ENCODE measurements around the gene CLASRP. TPM values are rescaled to one million over a fixed set of nuclear protein-coding genes. Genes with fewer than 3 reads are reported as not detected.

Gene CLASRP
- total and polyA plus RNA-seq, 2 of the 8 experiments (the other 6 are each of a cell fraction or from before 2014, with no cell fraction given): 22.3 to 71.7 TPM

GRCh38 chr19:45098521-45099466, 59.9 kb downstream of the CLASRP start:
- H3K23ac ChIP-seq (ENCODE audit: insufficient read length): no peak overlapping the region
- no peak overlapping the region for H3K14ac ChIP-seq (ENCODE audit: insufficient read length)
- 0 out of 7 replicates have a peak overlapping the region, but pooled peaks of 1 of the 4 experiments have one; percentile 46 for H3K9ac ChIP-seq (replicated peaks in 1 of 4; ENCODE audit: extremely low read depth in 1 of 4, low read depth in 3 of 4, low read length in 3 of 4)
- peaks cover 0 to 34% (median 18%) of the 10 kb centered on the region in 4 experiments; a peak in 6 of 7 replicates for H3K4me1 ChIP-seq (replicated peaks in 1 of 4; ENCODE audit: control insufficient read depth in 3 of 4, insufficient read depth in 4 of 4, low read length in 3 of 4)
- H4K20me1 ChIP-seq (replicated peaks in 1 of 2; ENCODE audit: control insufficient read depth in 1 of 2, insufficient read depth in 2 of 2, low read length in 2 of 2): peaks cover 69 to 81% of the 10 kb centered on the region in 2 experiments
- no peak overlapping the region for H3K4ac ChIP-seq (replicated peaks; ENCODE audit: insufficient read length, low read depth, low read length)
- H3K79me1 ChIP-seq (ENCODE audit: low read depth, low read length): peaks cover 70% of the 10 kb centered on the region
- H3K4me2 ChIP-seq (ENCODE audit: insufficient read depth in 1 of 2, low read depth in 2 of 2, low read length in 2 of 2): peak overlapping the region; percentile 7 to 20; a peak in 2 of 4 replicates
- no peak overlapping the region for H3K56ac ChIP-seq (replicated peaks; ENCODE audit: insufficient read length, low read depth, low read length)
- H3K27me3 ChIP-seq (replicated peaks in 1 of 4; ENCODE audit: control insufficient read depth in 3 of 4, extremely low read depth in 1 of 4, insufficient read depth in 3 of 4, low read length in 3 of 4): no peaks in the 10 kb centered on the region
- no peak for DNase-seq (ENCODE audit: low read depth in 1 of 2, low spot score in 2 of 2)
- H4K8ac ChIP-seq (ENCODE audit: extremely low read depth, insufficient read depth, low read length): no peak overlapping the region
- no peak for FAIRE-seq
- WGBS, 2 experiments (ENCODE audit: extremely low coverage in 1 of 2, insufficient coverage in 1 of 2, insufficient read length in 1 of 2, insufficient replicate concordance in 2 of 2, low coverage in 1 of 2, low lambda C conversion rate in 2 of 2, missing lambda C conversion rate in 1 of 2): 88% methylated on average over 15 of the region's 15 CpGs; no CpG with 5 or more reads in 1 of the 2 experiments
- no peak for TF ChIP-seq POU5F1 (IDR thresholded peaks at IDR 0.05; ENCODE audit: low read depth, low read length)
- no peak overlapping the region for H3K27ac ChIP-seq (ENCODE audit: low read depth, low read length)
- no peak overlapping the region for H3K18ac ChIP-seq (ENCODE audit: extremely low read depth, low read length)
- no peak overlapping the region for H2BK120ac ChIP-seq (replicated peaks; ENCODE audit: low read depth, low read length)
- H2BK12ac ChIP-seq (ENCODE audit: low read depth, low read length): no peak overlapping the region
- peaks cover 33 to 100% of the 10 kb centered on the region in 2 experiments for H3K79me2 ChIP-seq (ENCODE audit: control insufficient read depth in 1 of 2, insufficient read depth in 2 of 2, low read length in 2 of 2)
- ChIA-PET CTCF (ENCODE audit: partially characterized antibody) (interaction anchor here (0.5 to 8.3 kb wide), 9 partner anchors 13 to 1981 kb away, joined by 3 to 57 read pairs (median 3); no protein-coding TSS in a partner anchor), POLR2A (ENCODE audit: partially characterized antibody) (interaction anchor here (0.7 to 8.4 kb wide), 14 partner anchors 8 to 48 kb away, joined by 3 to 70 read pairs (median 4); partner anchors contain the start of genes GEMIN7, PPP1R37 and ZNF296)
- no peak overlapping the region for H2AK5ac ChIP-seq (ENCODE audit: low read depth, low read length)
- H4K5ac ChIP-seq (ENCODE audit: insufficient read length, low read depth, low read length): no peak overlapping the region
- no peak overlapping the region for H2BK20ac ChIP-seq (ENCODE audit: low read length)
- no peak overlapping the region for H2BK5ac ChIP-seq (ENCODE audit: low read depth, low read length)
- H3K4me3 ChIP-seq (ENCODE audit: extremely low read depth in 1 of 4, insufficient read depth in 2 of 4, low read depth in 3 of 4, low read length in 4 of 4): no peak overlapping the region
- no peak overlapping the region for H2BK15ac ChIP-seq (ENCODE audit: low read length)
- no peaks in the 10 kb centered on the region for H3K9me3 ChIP-seq (ENCODE audit: insufficient read depth in 2 of 2, low read depth in 1 of 2, low read length in 1 of 2)
- no peaks in the 10 kb centered on the region; a peak in 2 of 8 replicates for H3K36me3 ChIP-seq (ENCODE audit: control insufficient read depth in 2 of 4, insufficient read depth in 4 of 4, low read length in 3 of 4)
- no peak overlapping the region for H2AFZ ChIP-seq (ENCODE audit: low read length)
- H3K23me2 ChIP-seq (ENCODE audit: low read depth, low read length): peaks cover 3% of the 10 kb centered on the region
- no peak overlapping the region for H4K91ac ChIP-seq (replicated peaks; ENCODE audit: insufficient read length, low read length)

Data from H1 (cell line).